SU-DHL-6 (cell line): ENCODE measurements around the gene IFTAP.

Experiments used
- H2AFZ ChIP-seq: fragments of 200-600 bp; sonication (generic); 2 replicates; pipeline ENCODE4 v1.6.1; 2014; ENCODE audit warnings: low read depth, mild to moderate bottlenecking, moderate library complexity, mixed read lengths, antibody characterized with exemption, low read length; ENCODE audit not compliant: severe bottlenecking
- H3F3A ChIP-seq: fragments of 200-600 bp; shearing (Covaris generic); 2 replicates; pipeline ENCODE4 v1.6.0; 2016; ENCODE audit warnings: antibody characterized with exemption, mild to moderate bottlenecking; ENCODE audit not compliant: insufficient read depth
- H3K27ac ChIP-seq: fragments of 200-600 bp; sonication (generic); 2 replicates; pipeline ENCODE4 v1.5.1; 2016; ENCODE audit warnings: low read depth, mild to moderate bottlenecking, low read length, moderate library complexity, mixed read lengths
- H3K27me3 ChIP-seq: fragments of 200-600 bp; sonication (generic), shearing (Covaris generic); 2 replicates; pipeline ENCODE4 v1.6.0; 2014; ENCODE audit warnings: mild to moderate bottlenecking, low read length
- H3K36me3 ChIP-seq: fragments of 200-600 bp; sonication (generic); 2 replicates; pipeline ENCODE4 v1.6.1; 2014; ENCODE audit warnings: mild to moderate bottlenecking, low read length, mixed read lengths
- H3K4me2 ChIP-seq: fragments of 300-600, 200-600 bp; shearing (Covaris generic), sonication (generic); 2 replicates; pipeline ENCODE4 v1.6.0; 2014; ENCODE audit warnings: low read length, low read depth, mild to moderate bottlenecking; ENCODE audit not compliant: poor library complexity, severe bottlenecking
- H3K4me3 ChIP-seq: fragments of 200-600 bp; sonication (generic); 2 replicates; pipeline ENCODE4 v1.5.1; 2014; ENCODE audit warnings: antibody characterized with exemption, low read length, mild to moderate bottlenecking, mixed read lengths; ENCODE audit not compliant: insufficient read depth, poor library complexity, severe bottlenecking
- H3K79me2 ChIP-seq: fragments of 200-600 bp; sonication (generic); 2 replicates; pipeline ENCODE4 v1.6.1; 2014; ENCODE audit warnings: mild to moderate bottlenecking, low read length, moderate library complexity; ENCODE audit not compliant: insufficient read depth
- H3K9ac ChIP-seq: fragments of 200-600 bp; sonication (generic); 2 replicates; pipeline ENCODE4 v1.7.0; 2014; ENCODE audit warnings: mild to moderate bottlenecking, low read length
- H3K9me2 ChIP-seq: fragments of 200-600 bp; sonication (generic); replicated peaks from 2 replicates; pipeline ENCODE4 v1.6.1; 2014; ENCODE audit warnings: low read length; ENCODE audit not compliant: insufficient read depth
- H3K9me3 ChIP-seq: fragments of 200-600 bp; sonication (generic); 2 replicates; pipeline ENCODE4 v1.6.1; 2014; ENCODE audit warnings: low read length, mixed read lengths; ENCODE audit not compliant: insufficient read depth
- H4K20me1 ChIP-seq: fragments of 200-600 bp; sonication (generic); 2 replicates; pipeline ENCODE4 v1.6.1; 2014; ENCODE audit warnings: low read depth, mild to moderate bottlenecking, antibody characterized with exemption, low read length, moderate library complexity, mixed read lengths
- EZH2phosphoT487 ChIP-seq: fragments of 200-600 bp; sonication (generic), shearing (Covaris generic); conservative IDR thresholded peaks from 2 replicates; pipeline ENCODE4 v1.6.1; 2018; ENCODE audit warnings: mild to moderate bottlenecking, antibody characterized with exemption, low read length, moderate library complexity, mixed read lengths
- TF ChIP-seq, protein P1 (sequence below): fragments of 200-600 bp; sonication (generic); IDR thresholded peaks from one replicate; pipeline ENCODE4 v1.5.1; 2017; ENCODE audit warnings: antibody characterized with exemption, mild to moderate bottlenecking, low read length, moderate library complexity; ENCODE audit not compliant: insufficient read depth, poor library complexity, severe bottlenecking

Gene IFTAP

DNA sequence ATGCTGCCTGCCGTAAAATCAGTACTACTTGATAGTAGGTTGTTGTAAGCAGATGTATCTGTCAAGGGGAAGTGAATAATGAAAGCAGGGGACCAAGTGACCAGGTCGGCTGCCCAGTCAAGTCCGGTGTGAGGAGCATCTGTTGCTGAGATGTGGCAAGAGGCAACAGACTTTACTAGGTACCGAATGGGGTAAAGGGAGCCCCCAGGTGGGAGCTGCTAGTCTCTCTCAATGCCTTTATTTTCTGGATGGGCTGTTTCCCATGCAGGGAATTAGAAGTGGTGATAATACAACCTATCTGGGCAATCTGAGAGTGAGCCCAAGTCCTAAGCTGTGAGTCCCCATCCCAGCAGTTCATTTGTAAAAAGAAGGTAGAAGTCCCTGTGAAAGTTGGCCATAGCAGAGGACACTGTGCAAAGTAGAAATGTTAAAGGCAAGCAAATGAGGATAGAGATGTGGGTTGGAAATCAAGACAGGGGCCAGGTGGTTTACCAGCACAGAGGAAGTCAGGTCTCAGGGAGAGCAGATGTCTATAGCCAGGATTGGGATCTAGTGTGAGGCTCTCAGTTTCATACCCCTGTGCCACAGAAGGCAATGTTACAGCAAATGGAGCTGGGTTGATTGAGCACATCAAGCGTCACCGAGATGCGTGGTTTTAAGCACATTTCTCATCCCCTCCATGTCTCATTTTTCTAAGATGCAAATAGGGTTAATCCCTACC lies 94.4 kb downstream of the IFTAP start:
- no peaks in the 10 kb centered on the region for H3F3A ChIP-seq
- no peak overlapping the region for H3K9ac ChIP-seq
- no peaks in the 10 kb centered on the region for H3K9me2 ChIP-seq
- H3K36me3 ChIP-seq = no peaks in the 10 kb centered on the region
- H3K79me2 ChIP-seq = no peaks in the 10 kb centered on the region
- H4K20me1 ChIP-seq = no peaks in the 10 kb centered on the region
- H3K9me3 ChIP-seq = no peaks in the 10 kb centered on the region
- H3K27me3 ChIP-seq = no peaks in the 10 kb centered on the region
- no peak overlapping the region for H3K27ac ChIP-seq
- no peak overlapping the region for H2AFZ ChIP-seq
- TF ChIP-seq EZH2phosphoT487 = no peak
- TF ChIP-seq, protein P1, sequence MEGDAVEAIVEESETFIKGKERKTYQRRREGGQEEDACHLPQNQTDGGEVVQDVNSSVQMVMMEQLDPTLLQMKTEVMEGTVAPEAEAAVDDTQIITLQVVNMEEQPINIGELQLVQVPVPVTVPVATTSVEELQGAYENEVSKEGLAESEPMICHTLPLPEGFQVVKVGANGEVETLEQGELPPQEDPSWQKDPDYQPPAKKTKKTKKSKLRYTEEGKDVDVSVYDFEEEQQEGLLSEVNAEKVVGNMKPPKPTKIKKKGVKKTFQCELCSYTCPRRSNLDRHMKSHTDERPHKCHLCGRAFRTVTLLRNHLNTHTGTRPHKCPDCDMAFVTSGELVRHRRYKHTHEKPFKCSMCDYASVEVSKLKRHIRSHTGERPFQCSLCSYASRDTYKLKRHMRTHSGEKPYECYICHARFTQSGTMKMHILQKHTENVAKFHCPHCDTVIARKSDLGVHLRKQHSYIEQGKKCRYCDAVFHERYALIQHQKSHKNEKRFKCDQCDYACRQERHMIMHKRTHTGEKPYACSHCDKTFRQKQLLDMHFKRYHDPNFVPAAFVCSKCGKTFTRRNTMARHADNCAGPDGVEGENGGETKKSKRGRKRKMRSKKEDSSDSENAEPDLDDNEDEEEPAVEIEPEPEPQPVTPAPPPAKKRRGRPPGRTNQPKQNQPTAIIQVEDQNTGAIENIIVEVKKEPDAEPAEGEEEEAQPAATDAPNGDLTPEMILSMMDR = no peak
- H3K4me3 ChIP-seq = no peak overlapping the region
- H3K4me2 ChIP-seq = no peak overlapping the region

DNA sequence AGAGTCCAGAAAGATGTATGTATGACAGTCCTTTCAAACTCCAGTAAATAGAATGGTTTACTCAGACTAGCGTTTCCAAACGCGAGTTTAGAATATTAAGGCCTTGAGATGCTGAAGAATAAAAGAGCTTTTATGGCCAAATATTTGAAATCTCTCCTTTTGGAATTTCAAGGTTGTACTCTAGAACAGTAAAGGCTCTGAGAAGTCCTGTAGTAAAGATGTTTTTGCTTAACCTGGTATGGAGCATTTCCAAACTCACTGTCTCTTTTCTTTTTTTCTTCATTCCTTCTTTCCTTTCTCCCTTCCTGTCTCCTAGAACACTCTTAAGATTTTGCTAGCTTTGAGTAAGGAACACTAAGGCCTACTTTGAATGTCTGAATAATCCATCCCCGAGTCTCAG lies 95.1 kb downstream of the IFTAP start:
- Histone ChIP-seq H3K4me3 (no peak overlapping the region), H3K9me3 (no peaks in the 10 kb centered on the region), H3K27ac (no peak overlapping the region), H3K27me3 (no peaks in the 10 kb centered on the region), H3F3A (no peaks in the 10 kb centered on the region), H3K9me2 (no peaks in the 10 kb centered on the region), H3K79me2 (no peaks in the 10 kb centered on the region), H3K4me2 (no peak overlapping the region), H4K20me1 (no peaks in the 10 kb centered on the region), H2AFZ (no peak overlapping the region), H3K36me3 (no peaks in the 10 kb centered on the region), H3K9ac (no peak overlapping the region)
- TF ChIP-seq, protein P1 = no peak
- TF ChIP-seq EZH2phosphoT487 = no peak

GRCh38 chr11:36692704-36693103 lies 98.4 kb downstream of the IFTAP start:
- Histone ChIP-seq H2AFZ (no peak overlapping the region), H3K9me2 (no peaks in the 10 kb centered on the region)

More at GRCh38 chr11:36692704-36693103, 98.4 kb downstream of the IFTAP start:
- no peaks in the 10 kb centered on the region for H3K36me3 ChIP-seq
- no peak overlapping the region for H3K9ac ChIP-seq
- no peaks in the 10 kb centered on the region for H3F3A ChIP-seq
- no peaks in the 10 kb centered on the region for H3K27me3 ChIP-seq
- no peaks in the 10 kb centered on the region for H3K79me2 ChIP-seq
- H3K4me3 ChIP-seq = no peak overlapping the region
- TF ChIP-seq, protein P1 = no peak
- no peak for TF ChIP-seq EZH2phosphoT487
- H3K9me3 ChIP-seq = no peaks in the 10 kb centered on the region
- H3K4me2 ChIP-seq = no peak overlapping the region
- H4K20me1 ChIP-seq = no peaks in the 10 kb centered on the region
- H3K27ac ChIP-seq = no peak overlapping the region
